GM19324 (cell line): ENCODE measurements around the gene C1QTNF12.

Source experiments
- ATAC-seq: cut with Tn5 transposase; IDR thresholded peaks from one replicate; pipeline ENCODE4 v1.9.1; 2021; ENCODE audit warnings: mild to moderate bottlenecking, moderate library complexity; ENCODE audit not compliant: unreplicated experiment, low FRiP score

C1QTNF12 gene

DNA sequence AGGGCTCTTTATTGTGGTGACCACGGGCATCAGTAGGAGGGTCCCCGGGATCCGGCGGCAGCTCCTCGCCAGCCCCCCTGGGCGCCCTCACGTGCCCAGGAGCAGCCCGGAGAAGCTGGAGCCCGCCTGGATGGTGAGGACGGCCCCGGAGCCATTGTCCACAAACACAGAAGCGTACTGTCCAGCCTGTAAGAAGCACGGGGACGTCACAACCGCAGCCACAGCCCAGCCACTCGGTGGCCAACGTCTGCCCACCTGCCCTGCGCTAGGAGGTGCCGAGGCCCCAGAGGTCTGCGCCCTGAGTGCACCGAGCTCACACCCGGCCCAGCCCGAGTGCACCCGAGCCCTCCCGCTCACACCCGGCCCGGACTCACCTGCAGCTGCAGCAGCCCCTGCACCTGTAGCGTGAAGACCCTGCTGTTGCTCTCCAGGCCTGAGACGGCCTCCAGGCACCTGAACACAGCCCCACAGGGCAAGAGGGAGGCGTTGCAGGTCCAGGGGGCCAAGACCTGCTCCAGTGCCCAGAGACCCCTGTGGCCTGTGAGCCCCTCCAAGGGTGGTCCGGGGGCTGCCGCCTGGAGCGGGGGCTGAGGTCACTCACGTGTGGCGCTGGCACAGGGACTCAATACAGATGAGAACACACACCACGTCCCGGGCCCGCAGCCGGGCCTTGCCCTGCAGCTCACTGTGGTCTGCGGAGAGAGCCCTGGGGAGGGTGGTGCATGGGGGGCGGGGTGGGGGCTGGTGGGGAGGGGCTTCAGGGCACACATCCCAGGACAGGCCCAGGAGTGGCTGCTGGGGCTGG, 3.9 kb downstream of the C1QTNF12 start:
- no peak for ATAC-seq

DNA sequence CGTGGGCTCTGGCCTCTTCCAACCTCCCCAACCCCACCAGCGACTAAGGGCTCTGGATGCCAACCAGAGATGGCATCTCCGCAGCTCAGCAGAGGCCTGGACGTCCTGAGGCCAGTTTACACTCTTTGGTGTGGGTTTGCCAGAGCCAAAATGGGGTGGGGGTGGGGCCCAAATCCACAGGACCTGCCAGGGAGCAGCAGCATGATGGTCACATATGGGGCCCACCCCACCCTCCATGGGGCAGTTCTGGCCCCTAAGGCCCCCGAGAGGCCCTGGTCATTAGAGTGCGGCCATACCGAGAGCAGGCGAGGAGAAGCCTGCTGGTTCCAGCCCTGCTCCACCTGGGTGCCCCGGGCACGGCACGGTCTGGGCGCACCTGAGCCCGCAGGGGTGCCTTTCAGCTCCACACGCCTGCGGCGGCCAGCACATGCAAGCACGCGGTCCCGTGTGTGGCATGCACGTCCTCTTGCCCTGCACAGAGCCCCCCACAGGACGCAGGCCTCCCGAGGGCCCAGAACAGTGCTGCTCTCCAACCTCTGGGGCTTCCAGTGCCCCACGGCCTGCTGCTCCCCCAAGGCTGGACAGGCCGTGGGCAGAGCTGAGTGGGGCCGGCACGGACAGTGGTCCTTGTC, 4.8 kb downstream of the C1QTNF12 start:
- ATAC-seq: no peak

DNA sequence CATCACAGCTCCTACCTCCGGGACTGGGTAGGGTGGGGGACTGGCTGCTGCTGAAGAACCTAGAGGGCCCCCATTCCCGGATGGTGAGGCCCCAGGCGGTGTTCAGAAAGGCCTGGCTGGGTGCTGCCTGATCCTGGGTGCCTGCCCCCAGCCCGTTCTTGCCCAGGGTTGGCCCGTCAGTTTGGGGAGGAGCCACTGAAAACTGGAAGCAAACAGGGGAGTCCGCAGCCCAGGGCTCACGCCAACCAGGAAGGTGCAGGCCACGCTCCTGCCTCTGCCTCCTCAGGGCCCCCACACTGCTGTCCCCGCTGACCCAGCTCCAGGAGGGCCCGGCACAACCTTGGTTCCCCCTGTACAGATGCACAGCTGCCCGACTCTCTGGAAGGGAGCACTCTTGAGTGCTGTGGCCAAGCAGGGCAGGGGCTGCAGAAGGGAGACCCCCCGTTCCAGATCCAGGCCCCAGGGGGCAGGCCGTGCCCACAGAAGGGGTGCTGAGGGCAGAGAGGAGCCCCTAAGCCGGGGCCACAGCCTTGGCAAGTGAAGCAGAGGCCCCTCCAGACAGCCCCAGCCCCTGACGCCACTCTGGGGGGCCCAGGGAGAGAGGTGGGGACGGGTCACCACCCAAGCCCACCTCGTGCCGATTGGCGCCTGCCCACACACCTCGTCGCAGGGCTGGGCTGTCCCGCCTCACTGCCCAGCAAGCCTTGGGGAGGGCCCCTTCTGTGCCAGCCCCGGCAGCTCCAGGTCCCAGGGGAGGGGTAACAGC, 5.5 kb downstream of the C1QTNF12 start:
- no peak for ATAC-seq

DNA sequence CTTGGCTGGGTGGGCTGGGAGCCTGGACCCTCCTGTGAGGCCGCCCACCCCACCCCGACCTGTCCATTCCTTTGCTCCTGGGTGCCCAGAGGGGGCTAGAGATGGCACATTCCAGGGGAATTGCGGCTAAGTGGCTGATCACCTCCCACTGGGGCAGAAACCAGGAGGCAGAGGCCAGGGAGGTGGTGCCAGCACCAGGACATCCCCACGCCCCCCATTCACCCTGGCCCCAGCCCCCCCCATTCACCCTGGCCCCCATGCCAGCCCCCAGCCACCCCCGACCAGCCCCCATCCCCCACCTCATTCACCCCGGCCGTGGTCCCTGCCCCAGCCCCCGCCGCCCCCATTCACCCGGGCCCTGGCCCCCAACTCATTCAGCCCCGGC, 6.2 kb downstream of the C1QTNF12 start:
- no peak for ATAC-seq

DNA sequence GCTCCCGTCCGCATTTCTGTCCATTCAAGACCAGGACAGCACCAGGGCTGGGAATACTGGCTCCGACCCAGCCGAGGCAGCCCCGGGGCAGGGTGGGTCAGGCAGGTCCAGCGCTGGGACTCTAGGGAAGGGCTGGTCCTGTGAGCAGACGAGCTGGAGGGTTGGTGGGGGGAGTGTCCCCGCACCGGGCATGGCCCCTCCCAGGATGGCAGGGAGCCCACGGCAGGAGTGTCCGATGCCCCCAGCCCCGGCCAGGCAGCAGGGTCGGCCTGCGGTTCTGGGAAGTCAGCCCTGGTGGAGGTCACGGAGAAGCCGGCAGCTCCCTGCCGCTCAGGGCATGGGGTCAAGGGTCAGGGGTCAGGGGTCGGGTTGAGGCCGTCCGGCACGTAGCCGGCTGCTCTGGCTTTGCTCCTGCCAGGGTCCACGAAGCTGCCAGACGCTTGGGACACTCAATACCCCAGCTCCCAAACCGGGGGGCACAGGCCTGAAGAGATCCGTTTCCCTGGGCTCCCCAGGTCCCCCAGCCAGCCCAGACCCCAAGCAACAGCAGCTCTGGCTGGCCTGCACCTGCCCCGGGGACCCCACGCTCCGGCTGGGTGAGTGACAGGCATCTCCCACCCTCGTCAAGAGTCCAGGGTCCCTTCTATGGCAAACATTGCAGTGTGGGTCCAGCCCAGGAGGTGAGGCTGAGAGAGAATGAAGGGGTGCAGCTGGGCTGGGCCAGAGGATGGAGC, 6.7 kb downstream of the C1QTNF12 start:
- ATAC-seq: no peak

DNA sequence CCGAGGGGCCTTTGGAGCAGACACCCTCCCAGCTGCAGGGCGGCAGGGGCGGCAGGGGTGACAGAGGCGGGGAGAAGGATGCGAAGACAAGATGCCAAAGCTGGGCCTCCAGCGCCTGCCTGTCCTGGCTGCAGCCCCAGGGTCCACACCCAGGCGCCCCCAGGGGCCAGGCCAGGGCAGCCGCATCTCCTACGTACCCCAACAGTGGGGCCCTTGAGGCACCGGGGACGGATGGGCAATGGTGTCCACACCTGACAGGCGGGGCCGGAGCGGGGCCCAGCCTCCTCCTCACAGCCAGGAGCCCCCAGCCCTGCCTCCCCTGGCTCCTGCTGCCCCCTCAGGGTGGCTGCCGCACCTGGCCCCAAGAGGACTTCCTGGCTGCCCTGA, 7.3 kb downstream of the C1QTNF12 start:
- ATAC-seq: no peak

DNA sequence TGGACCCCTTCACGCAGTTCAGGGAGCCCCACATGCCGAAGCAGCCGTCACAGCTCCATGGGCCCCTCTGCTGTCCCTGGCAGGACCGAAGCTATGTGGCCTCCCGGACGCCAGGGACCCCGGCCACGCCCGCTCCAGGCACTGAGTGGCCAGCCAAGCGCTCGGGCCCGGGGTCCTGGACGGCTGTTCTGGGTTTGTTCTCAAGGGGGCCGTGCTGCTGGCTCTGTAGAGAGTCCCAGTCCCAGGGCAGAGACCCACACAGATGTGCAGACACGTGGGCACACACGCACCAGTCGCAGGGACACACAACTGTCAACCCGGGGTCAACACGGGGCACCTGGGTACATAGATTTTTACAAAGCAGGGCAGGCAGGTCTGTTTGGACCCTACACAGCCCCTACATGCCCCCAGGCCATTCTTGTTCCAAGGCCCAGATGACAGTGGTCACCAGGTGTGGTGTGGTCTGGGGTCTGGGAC, 7.8 kb downstream of the C1QTNF12 start:
- ATAC-seq: no peak

DNA sequence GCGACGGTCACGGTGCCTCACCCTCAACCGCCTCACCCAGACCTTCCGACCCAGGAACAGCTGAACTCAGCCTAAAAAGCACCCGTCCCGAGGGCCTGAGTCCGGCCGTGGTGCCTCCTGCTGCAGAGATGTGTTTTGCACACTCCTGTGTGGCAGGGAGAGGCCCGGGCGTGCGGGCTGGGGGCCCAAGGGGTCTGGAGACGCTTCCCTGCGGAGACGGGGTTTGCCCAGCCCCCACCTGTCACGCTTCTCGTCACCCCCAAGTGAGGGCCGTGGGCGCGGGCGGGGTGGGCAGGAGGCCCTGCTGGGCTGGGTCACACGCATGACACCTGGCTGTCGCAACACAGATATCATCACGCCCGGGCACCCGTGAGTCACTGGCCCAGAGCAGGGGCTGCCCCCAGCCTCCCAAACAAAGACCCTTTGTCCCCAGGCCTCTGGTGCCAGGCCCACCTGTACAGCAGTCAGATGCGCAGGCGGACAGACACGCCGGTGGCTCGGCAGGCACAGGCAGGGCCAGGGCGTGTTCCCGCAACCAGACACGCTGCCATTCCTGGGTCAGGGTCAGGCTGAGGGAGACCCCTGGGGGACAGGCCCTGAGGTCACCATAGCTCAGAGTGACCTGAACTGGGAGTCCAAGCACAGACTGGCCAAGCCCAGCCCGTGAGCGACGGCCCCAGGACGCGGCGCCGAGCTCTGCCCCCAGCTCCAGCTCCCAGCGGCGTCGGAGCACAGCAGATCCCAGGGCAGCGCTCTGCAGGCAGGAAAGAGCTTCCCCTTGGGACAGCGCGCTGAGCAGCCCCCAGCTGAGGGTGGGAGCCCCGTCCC, 8.4 kb downstream of the C1QTNF12 start:
- ATAC-seq: no peak

DNA sequence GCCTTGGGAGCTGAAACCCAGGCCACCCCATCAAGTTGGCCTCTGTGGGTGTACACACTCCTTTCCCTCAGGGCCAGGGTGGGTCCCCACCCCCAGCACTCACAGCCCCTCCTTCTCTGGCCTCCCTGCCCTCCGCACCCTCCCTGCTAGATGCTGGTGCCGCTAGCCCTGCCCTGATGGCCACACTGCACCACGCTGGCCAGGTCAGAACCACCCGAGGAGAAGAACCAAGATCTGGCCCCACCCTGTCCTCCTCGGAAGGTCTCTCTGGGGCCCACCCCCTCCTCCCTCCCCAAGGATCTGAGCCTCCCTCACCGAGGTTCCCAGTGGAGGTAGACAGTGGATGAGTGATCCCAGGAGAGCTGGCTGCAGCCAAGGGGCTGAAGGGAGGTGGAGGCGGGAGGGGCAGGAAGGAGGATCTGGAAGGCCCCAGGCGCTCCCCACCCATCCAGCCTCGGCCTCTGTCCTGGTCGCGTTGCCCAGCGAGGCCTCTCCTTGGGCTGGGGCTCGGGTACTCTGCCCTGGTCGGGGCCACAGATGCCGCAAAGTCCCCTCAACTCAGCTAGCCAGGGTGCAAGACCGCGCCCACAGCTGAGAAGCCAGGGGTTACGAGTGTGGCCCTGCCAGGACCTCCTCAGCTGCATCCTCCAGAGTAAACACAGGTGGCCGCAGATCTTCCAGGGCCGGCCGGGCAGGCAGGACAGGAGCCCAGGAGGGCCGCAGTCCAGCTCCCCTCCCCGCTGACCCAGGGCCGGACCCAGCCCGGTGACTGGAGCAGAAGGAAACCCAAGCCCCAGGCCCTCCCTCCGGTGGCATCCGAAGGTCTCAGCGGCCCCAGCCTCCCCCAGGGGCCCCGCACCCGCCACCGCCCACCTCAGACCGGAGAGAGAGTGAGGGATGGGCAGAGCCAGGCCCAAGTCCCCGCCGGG, 9.3 kb downstream of the C1QTNF12 start:
- ATAC-seq: no peak

DNA sequence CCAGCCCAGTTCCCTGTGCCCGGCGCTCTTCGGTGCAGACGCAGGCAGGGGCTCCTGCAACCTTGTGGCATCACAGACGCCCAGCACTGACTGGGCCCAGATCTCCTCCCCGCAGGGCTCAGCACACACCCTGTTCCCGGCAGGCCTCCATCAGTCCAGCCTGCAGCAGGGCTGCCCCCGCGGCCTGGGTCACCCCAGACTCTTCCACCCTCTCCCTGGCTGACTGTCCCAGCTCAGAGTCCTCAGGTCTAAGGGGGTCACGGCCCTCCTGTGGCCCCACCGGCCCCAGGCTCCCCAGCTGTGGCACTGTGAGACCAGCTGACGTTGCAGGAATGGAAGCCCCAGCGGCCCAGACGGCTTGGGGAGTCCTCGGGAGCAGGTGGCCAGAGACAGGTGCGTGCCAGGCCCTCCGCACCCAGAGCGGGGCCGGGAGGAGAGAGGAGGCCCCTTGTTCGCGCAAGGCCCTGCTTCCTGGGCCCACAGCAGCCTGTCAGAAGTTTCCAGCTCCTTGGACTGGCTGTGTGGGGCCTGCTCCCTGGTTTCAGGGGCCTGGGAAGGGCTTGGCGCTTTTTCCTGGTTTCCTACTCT, 10.3 kb downstream of the C1QTNF12 start:
- ATAC-seq: no peak

DNA sequence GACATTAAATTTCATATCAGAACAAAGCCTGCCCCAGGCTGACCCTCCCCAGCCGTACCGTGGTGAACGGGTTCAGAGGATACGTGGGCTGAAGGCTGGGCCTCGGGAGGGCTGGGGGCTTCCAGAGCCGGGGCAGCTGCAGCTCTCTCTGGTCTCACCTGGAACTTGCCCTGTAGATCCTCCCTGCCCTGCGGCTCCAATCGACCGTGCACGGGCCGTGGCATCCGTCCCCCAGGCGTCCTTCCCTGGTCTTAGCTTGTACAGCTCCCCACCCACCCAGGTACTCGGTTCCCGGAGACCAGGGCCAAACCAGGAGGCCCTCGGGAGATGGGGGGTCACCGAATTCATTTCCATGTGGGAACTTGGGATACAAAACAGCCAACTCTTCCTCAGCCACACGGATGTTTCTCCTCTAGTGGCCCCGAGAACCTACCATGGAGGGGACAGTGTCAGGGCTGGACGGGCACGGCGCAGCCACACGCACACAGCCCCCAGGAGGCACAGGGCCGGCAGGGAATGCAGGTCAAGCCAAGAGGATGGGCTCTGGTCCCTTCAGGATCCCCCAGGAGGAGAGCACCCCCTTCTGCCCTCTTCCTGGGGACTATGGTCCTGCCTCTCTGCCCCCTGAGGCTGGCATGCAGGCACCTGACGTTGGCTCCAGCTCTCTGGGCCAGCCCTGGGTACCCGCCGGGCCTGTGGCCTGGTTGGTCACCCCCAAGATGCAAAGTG, 11.3 kb downstream of the C1QTNF12 start:
- ATAC-seq: no peak

DNA sequence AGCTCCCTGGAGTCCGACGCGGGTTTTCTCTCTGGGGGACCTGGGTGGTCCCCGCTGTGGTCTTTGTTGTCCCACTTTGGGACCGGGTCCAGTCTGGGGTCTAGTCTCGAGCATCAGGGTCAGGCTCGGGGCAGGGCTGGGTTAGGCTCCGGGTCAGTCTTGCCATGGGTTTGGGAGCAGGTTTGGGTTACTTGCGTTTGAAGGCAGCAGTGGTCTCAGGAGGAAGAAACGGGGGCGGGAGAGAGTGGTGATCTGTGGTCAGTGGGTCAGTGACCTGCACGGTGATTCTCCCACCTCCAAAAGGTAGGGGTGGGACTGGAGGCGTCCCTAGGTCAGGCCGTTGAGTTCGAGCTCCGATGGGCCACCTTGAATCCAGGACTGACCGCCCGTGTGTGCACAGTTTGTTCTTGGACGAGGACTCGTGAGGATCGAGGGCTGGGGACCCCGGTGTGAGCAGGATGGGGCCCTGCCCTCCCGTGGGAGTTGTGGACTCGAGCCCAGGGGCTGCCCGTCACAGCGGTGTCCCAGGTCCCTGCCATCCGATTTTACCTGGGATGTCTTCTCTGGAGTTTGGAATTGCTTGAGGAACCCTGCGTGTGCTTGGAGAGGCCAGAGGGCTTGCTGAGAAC, 12.2 kb downstream of the C1QTNF12 start:
- no peak for ATAC-seq

DNA sequence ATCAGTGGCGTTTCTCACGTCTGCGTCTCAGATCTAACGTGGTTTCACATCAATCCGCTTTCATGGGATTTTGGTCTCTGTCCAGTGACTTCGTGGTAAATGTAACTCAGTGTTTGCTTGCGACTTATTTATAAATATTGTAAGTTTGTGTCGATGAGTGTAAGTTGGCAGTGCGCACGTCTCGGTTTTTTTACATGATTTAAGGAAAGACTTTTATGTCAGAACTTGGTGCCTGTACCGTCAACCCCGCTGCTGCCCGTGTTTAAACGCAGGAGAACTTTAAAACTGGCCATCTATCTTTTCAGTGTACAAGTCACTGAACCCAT, 13.0 kb downstream of the C1QTNF12 start:
- no peak for ATAC-seq

DNA sequence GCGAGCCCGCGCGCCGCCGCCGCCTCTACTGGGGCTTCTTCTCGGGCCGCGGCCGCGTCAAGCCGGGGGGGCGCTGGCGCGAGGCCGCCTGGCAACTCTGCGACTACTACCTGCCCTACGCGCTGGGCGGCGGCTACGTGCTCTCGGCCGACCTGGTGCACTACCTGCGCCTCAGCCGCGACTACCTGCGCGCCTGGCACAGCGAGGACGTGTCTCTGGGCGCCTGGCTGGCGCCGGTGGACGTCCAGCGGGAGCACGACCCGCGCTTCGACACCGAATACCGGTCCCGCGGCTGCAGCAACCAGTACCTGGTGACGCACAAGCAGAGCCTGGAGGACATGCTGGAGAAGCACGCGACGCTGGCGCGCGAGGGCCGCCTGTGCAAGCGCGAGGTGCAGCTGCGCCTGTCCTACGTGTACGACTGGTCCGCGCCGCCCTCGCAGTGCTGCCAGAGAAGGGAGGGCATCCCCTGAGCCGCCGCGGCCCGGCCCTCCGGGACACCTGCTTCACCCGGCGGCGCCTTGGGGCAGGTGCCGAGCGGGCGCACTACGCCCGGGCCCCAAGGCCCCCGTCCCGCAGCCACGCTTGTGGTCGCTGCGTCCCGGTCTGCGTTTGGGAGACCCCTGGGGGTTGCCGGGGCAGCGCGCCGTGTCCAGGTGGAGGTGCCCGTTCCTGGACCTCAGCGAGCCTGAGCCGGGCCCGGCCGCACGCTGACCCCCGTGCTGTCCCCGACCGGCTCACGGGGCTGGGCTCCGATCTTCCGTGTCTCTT, 13.5 kb downstream of the C1QTNF12 start:
- no peak for ATAC-seq

DNA sequence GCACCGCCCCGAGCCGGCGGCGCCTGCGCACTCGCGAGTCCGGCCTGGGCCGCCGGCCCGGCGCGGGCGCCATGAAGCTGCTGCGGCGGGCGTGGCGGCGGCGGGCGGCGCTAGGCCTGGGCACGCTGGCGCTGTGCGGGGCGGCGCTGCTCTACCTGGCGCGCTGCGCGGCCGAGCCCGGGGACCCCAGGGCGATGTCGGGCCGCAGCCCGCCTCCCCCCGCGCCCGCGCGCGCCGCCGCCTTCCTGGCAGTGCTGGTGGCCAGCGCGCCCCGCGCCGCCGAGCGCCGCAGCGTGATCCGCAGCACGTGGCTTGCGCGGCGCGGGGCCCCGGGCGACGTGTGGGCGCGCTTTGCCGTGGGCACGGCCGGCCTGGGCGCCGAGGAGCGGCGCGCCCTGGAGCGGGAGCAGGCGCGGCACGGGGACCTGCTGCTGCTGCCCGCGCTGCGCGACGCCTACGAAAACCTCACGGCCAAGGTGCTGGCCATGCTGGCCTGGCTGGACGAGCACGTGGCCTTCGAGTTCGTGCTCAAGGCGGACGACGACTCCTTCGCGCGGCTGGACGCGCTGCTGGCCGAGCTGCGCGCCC, 14.2 kb downstream of the C1QTNF12 start, which contains the start of gene B3GALT6:
Gene B3GALT6, plus strand, starts transcription at position 30 of the 588 bp plus-strand sequence. Its CDS starts 42 bp downstream, at position 72.
- no peak for ATAC-seq
